HG03095 (cell line): ENCODE data around the gene CCDC50.

Experiments used
- ATAC-seq: cut with Tn5 transposase; IDR thresholded peaks from one replicate; pipeline ENCODE4 v1.9.1; 2021; ENCODE audit warnings: moderate library complexity; ENCODE audit not compliant: unreplicated experiment

The CCDC50 gene, protein sequence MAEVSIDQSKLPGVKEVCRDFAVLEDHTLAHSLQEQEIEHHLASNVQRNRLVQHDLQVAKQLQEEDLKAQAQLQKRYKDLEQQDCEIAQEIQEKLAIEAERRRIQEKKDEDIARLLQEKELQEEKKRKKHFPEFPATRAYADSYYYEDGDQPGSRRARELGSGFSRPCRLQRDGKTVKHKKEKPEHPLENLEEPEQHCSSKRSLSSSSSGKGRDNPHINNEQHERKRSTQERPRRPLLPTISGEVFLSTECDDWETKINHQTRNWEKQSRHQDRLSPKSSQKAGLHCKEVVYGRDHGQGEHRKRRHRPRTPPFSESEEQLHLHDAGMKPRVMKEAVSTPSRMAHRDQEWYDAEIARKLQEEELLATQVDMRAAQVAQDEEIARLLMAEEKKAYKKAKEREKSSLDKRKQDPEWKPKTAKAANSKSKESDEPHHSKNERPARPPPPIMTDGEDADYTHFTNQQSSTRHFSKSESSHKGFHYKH

DNA sequence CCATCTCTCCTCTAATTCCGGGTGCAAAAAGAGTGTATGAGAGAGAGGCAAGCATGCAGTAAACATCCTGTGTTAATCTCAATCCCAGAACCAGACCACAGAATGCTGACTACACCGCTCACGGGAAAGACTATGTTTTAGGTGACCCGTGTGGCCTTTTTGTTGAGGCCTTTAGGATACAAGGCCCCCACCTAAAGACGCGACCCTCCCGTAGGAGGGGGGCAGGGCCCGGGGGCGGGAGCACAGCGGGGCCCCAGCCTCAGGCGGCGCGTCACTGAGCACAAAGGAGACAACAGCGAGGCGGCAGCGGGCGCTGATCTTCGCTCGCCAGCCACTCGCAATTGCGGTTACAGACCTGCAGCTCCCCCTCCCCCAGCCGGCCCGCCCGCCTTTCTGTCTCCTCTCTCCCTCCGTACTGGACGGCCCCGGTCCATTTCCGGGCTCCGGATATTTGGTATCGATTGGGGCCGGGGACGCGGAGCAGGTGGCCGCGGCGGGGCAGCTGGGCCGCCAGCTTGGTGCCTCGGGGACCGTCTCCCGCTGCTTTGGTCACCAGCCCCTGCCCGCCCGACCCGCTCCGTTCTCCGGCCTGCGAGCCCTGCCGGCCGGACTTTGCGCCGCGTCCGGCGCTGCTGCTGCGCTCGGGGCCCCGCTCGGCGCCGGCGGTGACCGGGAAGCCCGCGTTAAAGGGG lies at the start of gene CCDC50:
Gene CCDC50 (plus strand): TSS at position 433 of the 692 bp plus-strand sequence. CDS start 281 bp downstream, outside the sequence.
- ATAC-seq, result peak; percentile 70

DNA sequence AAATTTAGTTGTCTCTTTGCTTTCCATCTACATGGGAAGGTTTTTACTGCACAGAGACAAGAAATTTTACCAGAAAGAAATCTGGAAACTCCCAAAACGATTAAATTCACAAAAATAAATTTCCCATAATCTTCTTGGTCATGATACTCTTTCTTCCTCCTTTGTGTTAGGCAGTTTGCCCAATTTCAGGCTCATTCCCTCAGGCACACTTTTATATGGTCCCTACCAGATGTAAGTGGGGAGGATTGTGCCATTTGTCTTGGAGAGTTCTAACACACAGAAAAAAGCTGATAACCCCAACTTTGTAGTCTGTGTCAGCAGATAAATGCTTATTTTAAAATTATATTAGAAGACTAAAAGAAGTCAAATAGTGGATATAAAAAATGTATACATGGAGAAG lies 49.1 kb upstream of the CCDC50 start:
- ATAC-seq, result no peak

DNA sequence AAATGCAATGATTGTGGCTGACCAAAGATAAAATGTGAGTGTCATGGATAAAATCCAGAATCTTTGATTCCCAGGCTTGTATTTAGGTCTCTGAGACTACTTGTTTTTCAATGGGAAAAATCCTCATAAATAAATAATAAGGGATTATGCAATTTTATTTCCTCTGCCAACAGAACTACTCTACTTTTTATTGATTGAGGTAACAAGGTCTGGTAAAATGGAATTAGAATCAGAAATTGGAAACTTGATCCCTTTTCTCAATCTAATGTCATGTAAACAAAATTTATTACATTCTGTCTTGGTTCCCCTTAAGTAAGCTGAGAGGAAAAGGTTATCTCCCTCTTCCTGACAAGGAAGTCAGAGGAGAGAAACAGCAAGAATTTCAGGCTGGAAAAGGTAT lies 48.3 kb upstream of the CCDC50 start:
- ATAC-seq, result no peak

DNA sequence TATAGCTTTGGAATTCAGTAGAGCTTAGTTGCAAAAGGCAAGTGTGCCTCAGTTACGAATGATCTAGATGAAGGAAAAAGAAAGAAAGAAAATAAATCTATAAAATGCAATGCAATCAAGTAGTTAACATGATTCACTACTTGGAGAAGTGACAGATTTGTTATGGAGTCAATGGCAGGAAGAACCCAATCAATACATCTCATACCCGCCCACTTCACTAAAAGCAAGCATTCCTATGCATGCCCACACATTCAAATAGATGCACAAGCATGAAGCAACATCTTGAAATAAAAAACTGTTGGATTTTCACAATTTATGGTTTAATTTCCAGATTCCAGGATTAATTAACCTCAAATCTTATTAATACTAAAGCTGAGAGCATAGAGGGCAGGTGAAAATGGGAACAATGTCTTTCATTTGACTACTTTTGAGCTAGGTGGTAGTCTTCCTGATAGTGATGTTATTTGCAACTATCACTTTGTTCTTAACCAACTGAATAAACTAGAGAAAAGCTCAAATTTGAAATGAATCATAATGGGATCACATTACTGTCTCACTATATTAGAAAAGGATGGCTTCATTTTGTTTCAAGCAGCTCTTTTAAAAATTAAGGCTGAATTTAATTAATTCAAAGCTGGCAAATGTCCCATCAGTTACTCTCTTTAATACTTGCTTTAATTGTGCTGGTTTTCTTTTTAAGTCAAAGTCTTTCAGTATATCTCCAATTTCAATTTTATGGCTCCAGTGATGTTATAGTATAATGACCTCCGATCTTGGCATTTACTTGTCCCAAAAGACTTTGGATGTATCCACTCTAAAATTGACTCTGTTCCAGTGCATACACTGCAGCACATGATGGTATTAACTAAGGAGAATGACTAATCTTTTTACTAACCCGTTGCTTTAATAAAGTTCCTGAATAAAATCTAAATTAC lies 46.7 kb upstream of the CCDC50 start:
- no peak for ATAC-seq

DNA sequence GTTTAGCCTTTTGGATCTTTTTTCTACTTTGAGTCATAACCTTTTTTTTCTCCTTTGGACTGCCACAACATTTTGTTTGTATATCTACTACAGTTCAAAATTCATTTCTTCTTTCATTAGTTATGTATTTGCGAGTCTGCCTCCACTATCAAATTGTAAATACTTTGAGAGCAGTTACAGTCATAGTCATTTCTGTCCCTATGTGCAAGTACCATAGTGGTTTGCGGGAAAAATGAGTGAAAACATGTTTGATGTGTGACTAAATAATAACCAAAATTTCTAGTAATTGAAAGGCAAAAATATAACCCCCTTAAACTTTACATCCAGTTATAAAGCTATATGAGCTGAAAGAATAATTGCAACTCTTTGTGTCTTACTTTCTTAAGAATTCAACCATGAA lies 45.8 kb upstream of the CCDC50 start:
- no peak for ATAC-seq

DNA sequence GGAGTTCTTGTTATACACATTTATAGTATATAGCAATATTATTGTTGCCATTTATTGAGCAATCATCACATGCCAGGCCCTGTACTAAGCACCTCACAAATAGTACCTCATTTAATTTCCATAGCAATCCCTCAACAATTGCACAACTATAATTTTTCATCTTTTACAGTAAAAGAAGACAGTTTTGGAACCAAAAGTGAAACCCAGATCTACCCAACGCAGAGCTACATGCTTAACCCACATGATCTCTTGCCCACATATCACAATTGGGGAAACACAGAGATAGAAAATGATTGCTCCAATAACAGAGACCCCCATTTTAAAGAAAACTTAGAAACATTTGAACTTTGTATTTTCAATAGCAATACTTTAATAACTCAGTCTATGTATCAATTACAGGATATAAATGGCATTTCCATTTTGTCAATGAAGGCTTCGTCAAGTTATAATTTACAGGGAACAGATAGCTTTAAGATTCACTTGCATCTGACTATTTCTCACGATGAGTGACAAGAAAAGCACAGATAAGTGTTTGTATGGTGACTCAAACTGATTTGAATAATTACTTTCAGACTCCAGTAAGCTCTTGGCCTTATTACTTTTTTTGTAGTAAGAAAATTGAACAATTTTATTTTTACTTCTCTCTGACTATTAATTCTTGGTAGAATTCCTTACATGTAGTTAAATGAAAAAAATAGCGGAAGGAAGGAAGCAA lies 38.7 kb upstream of the CCDC50 start:
- ATAC-seq, result peak; percentile 70

DNA sequence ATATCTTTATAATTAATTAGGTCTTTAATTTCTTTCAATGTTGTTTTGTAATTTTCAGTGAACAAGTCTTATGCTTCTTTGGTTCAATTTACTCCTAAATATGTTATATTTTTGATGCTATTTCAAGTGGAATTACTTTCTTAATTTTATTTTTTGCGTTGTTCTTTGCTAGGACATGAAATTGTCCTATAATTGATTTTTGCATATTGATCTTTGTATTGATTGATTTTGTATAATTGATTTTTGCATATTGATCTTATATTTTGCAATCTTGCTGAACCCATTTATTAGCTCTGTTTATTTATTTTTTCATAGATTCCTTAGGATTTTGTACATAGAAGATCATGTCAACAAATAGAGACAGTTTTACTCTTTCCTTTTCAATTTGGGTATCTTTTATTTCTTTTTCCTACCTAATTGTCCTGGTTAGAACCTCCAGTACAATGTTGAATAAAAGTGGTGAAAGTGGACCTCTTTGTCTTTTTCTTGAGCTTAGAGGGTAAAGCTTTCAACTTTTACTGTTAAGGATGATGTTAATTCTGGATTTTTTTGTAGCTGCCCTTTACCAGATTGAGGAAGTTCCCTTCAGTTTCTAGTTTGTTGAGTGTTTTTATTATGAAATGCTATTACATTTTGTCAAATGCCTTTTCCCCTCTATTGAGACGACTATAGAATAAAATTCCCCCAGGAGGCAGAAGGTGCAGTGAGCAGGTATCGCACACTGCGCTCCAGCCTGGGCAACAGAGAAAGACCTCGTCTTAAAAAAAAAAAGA lies 36.8 kb upstream of the CCDC50 start:
- ATAC-seq, result no peak

DNA sequence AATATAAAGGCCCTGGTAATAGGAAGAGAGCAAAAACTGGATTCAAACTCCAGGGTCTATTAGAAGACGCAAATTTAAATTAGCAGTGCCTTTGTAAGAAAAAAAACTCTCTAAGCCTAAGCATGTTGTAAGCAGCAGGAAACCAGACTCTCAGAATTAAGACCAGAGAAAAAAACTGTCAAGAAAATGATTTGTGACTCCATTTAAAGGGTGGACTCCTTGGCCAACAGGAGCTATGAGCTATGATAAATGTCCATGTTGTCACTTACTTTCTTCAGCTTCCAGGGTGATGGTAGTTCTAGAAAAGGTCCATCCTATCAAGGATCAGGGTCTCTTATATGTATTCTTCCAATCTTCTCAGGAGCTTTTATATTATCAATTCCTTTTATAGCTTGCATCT lies 34.9 kb upstream of the CCDC50 start:
- no peak for ATAC-seq

DNA sequence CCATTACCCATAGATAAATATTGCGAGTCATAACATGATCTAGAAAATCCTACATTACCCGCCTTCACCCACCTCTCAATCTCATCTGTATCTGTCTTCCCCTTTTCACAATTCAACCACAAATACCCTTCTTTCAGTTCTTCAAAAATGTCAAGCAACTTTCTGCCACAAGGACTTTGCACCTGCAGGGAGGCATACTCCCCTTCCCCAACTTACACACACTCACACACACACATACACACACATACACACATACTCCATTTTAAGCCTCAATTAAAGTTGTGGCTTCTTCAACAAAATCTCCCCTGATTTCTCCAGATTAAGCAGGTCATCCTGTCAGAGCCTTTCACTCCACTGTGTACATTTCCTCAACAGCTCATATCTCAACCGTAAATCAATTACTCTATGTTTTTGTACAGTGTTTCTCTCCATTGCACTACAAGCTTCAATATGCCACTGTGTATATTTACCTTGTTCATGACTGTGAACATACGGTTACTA lies 33.1 kb upstream of the CCDC50 start:
- ATAC-seq, result peak; percentile 84

DNA sequence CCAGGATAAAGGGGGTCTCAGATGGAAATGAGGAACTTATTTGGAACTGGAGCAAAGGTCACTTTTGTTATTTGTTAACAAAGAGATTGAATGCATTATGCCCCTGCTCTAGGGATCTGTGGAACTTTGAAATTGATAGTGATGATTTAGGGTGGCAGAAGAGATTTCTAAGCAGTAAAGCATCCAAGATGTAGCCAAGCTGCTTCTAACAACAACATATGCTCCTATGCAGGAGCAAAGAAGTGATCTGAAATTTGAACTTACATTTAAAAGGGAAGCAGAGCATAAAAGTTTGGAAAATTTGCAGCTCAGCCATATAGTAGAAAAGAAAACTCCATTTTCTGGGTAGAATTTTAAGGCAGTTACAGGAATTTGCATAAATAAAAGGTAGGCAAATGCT lies 30.3 kb upstream of the CCDC50 start:
- no peak for ATAC-seq

DNA sequence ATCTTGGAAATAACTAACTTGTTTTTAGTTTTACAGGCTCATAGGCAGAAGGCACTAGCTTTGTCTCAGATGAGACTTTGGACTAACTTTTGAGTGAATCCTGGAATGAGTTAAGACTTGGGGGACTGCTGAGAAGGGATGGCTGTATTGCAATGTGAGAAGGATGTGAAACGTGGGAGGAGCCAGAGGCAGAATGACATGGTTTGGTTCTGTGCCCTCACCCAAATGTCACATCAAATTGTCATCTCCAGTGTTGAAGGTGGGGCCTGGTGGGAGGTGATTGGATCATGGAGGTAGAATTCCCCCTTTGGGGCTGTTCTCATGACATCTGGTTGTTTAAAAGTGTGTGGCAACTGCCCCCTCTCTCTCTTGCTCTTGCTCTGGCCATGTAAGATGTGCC lies 28.8 kb upstream of the CCDC50 start:
- no peak for ATAC-seq

DNA sequence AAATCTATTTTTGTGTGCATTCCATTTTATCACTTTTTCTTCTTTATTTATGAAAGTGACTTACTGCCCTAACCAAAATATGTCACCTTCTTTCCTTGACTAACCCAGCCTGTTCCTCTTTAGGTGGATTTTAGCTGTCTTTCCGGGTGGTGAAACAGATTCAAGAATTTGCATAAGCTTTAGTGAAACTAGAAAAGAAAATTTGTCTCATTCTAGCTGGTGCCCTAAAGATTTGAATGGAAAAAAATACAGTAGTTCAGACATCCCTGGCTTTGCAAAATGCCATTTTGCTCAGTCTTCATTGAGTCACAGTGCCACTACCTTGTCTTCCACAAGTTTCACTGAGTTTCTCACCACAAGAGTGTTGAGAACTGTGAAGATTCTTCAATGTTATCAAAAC lies 28.2 kb upstream of the CCDC50 start:
- peak; percentile 74 for ATAC-seq

DNA sequence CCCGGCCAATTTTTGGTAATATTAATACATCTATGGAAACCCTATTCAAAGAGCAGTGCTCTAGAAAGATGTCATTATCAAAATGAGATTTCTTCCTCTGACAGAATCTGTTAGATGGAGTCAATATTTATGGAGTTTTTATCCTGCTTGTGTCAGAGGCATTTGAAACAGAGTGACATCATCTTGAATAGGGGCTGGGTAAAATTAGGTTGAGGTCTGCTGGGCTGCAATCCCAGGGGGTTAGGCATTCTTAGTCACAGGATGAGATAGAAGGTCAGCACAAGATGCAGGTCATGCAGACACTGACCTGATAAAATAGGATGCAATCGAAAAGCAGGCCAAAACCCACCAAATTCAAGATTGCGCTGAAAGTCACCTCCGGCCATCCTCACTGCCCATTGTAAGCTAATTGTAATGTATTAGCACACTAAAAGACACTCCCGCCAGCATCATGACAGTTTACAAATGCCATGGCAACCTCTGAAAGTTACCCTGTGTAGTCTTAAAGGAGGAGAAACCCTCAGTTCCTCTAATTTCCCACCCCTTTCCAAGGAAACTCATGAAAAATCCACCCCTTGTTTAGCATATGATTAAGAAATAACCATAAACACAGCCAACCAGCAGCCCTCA lies 27.3 kb upstream of the CCDC50 start:
- no peak for ATAC-seq

DNA sequence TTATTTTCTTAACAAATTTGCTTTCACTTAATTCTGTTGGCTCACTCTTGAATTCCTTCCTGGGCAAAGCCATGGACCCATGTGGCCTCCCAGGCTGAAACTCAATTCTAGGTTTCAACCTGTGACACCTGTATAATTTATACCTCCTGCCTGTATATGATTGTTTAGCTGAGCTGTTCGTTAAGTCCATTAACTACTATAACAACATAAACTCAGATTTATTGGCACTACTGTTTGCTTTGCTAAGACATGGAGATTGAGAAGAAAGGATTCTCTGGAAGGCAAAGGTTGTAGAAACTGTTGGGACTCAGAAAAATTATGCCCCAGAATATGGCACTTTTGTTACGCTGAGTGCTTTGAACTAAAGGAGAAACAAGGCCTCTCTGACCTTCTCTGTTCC lies 26.7 kb upstream of the CCDC50 start:
- no peak for ATAC-seq

DNA sequence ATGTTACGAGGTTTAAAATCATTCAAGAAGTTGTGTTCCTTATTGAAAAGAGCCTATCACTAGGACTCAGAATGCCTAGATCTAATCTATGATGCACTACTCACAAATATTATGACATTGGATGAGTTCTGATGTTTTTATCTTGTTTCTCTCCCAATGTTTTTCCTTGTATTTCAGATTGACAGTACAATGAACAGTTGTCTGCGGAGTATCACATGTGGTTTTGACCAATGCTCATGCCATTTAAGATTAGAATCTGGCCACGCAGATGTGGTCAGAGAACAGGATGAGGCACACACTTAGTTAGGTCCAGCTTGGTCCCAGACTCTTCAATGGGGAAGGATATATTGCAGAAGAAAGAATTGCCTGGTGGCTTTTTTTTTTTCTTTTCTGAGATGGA lies 25.6 kb upstream of the CCDC50 start:
- ATAC-seq, result no peak

DNA sequence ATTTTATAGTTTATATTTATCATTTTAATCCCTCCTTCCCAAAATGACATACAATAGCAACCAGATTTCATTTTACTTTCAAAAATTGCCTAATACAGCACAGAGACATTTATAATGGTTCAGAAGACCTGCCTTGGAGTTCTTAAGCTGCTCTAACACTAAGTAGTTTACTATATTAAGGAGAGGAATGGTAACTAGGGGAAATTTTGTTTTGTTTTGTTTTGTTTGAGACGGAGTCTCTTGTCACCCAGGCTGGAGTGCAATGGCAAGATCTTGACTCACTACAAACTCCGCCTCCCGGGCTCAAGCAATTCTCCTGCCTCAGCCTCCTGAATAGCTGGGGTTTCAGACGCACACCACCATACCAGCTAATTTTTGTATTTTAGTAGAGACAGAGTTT lies 22.8 kb upstream of the CCDC50 start:
- ATAC-seq, result no peak

DNA sequence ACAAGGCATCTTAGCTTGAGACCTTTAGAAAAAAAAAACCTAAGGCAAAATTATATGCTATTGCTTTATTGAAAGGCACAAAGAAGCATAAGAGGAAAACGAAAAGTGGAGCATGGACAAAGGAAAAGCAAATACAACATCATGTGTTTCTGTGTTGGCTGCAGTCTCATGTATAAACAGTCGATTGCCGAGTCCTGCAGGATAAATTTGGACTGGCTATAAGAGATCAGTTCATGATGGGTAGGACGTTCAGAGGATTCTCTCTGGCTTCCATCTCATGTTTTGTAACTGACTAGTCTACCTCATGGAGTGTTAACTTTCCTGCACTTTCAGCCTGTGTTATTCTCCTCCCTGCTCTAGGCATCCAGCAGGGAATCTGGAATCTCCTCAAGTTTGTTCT lies 21.9 kb upstream of the CCDC50 start:
- ATAC-seq, result no peak

DNA sequence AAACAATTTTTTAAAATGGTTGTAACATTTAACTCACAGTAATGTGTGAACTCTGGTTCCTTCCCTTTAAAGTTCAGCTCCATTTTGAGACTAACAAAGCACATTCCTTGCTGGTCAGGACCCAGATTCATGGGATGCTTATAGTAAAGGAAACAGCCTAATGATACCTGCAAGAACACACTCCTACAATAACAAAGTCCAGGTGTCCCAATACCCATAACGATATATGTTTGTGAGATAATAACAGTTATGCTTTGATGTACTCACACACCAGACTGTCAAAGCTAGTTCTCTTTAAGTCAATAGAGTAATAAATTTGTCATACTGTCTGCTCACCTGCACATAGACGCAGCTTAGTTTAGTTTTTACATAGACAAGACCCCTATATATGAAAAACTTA lies 15.9 kb upstream of the CCDC50 start:
- no peak for ATAC-seq

DNA sequence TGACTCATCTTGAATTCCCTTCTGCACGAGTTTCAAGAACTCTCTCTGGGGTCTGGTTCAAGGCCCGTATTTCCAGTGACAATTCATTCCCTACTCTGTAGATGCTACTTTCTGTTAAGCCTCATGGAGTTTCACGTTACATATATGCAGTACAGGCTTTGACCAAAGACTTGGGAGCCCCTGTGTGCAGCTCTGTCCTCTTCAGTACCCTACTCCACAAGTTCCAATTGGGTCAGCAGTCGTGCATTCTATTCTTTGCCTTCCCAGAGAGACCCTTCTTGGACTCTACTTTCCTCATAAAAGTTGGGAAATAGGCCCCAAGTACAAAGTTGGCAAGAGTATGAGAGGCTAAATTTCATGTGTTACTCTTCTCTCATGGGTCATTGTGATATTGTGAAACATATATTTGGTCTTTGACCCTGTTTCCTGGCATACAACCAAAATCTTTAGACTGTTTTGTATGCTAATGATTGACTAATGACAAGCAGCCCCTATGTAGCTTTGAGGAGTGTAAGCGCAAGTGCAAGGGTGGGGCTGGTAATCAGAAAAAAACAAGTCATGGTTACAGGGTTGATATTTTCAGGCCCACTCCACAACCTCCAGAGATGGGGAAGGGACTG lies 15.0 kb upstream of the CCDC50 start:
- no peak for ATAC-seq
